Measurements from ENCODE around the gene SLC40A1. TPM values are rescaled to one million over a fixed set of nuclear protein-coding genes. Genes with fewer than 3 reads are reported as not detected.
A peak's percentile ranks its signal among the peaks of the same experiment; 100 is the strongest.

Gene SLC40A1
- total RNA-seq, 4 donors from 2014 or later, result 87.1 to 252 (median 176) TPM

DNA sequence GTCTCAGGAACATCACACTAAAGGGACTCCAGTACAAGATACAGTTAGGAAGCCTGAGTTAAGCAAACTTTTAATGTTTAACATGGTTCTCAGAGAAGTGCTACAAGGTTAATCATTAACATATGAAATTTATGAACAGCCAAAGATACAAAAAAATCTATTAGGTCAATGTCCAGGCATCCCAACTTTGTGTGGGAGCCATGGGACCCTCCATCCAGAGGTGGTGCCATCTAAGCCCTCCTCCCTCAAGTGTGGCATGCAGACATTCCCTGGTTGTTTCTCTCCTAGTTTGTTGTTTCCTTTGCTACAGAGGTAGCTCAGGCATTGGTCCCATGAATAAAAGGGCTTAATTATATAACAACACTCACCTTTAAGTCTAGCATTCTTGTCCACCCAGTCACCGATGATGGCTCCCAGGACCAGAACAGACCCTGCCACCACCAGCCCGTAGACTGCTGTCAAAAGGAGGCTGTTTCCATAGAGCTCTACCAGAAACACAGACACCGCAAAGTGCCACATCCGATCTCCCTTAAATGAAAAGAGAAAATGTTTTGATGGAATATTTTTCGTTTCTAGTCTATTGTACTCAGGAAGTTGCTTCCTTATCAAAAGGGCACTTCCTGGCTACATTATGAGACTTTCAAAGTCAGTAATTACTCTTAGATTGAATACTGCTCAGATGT, 5.7 kb downstream of the SLC40A1 start:
- Histone ChIP-seq H3K4me1 (peaks cover 9 to 25% of the 10 kb centered on the region in 2 donors), H3K9me3 (no peaks in the 10 kb centered on the region), H3K36me3 (no peaks in the 10 kb centered on the region), H3K27me3 (no peaks in the 10 kb centered on the region), H3K27ac (peak overlapping the region; percentile 45 to 94), H3K4me3 (peak overlapping the region in 1 of 2 donors; percentile 56)
- intact Hi-C loops (cut with DNase I; ENCODE audit: low total_unique reads), result no loop called here
- no peak for TF ChIP-seq CTCF (IDR thresholded peaks at IDR 0.05)
- TF ChIP-seq POLR2A (IDR thresholded peaks at IDR 0.05), result no peak
- no peak for DNase-seq

GRCh38 chr2:189570570-189571031, 10.0 kb downstream of the SLC40A1 start:
- Histone ChIP-seq H3K27ac (peak overlapping the region; percentile 1 to 44), H3K36me3 (no peaks in the 10 kb centered on the region)
- intact Hi-C loops (cut with DNase I; ENCODE audit: low total_unique reads), result no loop called here

DNA sequence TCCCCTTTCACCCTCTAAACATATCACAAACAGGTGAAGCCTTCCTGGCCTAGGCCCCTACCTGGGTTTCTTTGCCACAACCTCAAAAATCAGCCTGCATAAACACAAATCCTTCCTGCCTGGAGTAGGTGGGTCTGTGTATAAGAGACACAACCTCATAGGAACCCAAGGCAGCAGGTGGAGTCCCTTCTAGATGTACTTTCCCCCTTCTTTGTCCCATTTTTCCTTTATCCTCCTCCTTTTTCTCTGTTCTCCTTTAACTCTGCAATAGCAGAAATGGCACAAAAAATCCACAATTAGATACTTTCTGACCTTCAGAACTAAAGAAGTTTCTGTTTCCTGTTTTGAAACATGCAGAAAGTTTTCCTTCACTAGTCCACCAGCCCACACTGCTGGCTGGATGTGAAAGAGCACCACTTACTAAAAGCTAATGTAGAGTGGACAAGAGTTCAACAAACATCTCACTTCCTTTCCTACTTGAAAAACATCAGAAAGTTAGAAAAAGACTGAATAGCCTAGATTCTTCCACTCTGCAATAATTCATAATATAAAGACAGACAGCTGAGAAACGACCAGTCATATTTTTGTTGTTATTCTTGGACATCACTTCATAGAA, 11.2 kb downstream of the SLC40A1 start:
- intact Hi-C loops (cut with DNase I; ENCODE audit: low total_unique reads), result no loop called here
- no peak for DNase-seq
- Histone ChIP-seq H3K4me3 (no peak overlapping the region), H3K4me1 (peaks cover 10 to 38% of the 10 kb centered on the region in 2 donors), H3K27me3 (no peaks in the 10 kb centered on the region), H3K27ac (peak overlapping the region; percentile 61 to 91), H3K9me3 (no peaks in the 10 kb centered on the region), H3K36me3 (no peaks in the 10 kb centered on the region)
- TF ChIP-seq POLR2A (IDR thresholded peaks at IDR 0.05), result no peak
- TF ChIP-seq CTCF (IDR thresholded peaks at IDR 0.05), result peak in 2 of 4 experiments; percentile 9

More at GRCh38 chr2:189570570-189571031, 10.0 kb downstream of the SLC40A1 start:
- no peaks in the 10 kb centered on the region for H3K9me3 ChIP-seq
- no peaks in the 10 kb centered on the region for H3K27me3 ChIP-seq
- DNase-seq, result no peak
- no peak for TF ChIP-seq POLR2A (IDR thresholded peaks at IDR 0.05)
- TF ChIP-seq CTCF (IDR thresholded peaks at IDR 0.05), result no peak
- H3K4me3 ChIP-seq, result no peak overlapping the region
- H3K4me1 ChIP-seq, result peaks cover 20 to 38% of the 10 kb centered on the region in 2 donors

DNA sequence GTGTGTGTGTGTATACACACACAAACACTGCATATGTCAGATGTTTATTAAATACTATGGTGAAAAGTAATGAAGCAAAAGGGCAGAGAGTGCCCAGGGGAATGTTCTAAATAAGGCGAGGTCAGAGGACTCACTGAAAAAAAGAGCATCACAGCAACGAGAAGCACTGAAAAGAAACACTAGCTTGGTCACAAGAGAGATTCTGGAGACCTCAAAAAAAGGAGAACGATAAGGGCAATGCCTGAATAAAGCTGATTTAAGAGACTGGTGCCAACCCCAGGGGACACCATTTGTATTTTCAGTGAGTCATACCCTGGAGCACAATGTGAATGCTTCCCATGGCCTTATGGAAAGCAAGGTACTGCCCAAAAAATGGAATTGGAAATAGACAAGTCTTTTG, 14.5 kb downstream of the SLC40A1 start:
- H3K4me3 ChIP-seq, result no peak overlapping the region
- H3K27me3 ChIP-seq, result no peaks in the 10 kb centered on the region
- no peaks in the 10 kb centered on the region for H3K9me3 ChIP-seq
- H3K4me1 ChIP-seq, result peaks cover 11 to 35% of the 10 kb centered on the region in 2 donors
- TF ChIP-seq POLR2A (IDR thresholded peaks at IDR 0.05) (no peak), CTCF (IDR thresholded peaks at IDR 0.05) (no peak)
- no peak for DNase-seq
- H3K27ac ChIP-seq, result peak overlapping the region; percentile 43 to 91
- intact Hi-C loops (cut with DNase I; ENCODE audit: low total_unique reads), result no loop called here
- H3K36me3 ChIP-seq, result no peaks in the 10 kb centered on the region

- intact Hi-C loops (cut with DNase I; ENCODE audit: low total_unique reads), result no loop called here
- no peak for DNase-seq
- Histone ChIP-seq H3K27ac (peak overlapping the region; percentile 43 to 91), H3K9me3 (no peaks in the 10 kb centered on the region), H3K36me3 (no peaks in the 10 kb centered on the region), H3K4me3 (peak overlapping the region in 1 of 2 donors; percentile 15), H3K27me3 (no peaks in the 10 kb centered on the region), H3K4me1 (peaks cover 15 to 46% of the 10 kb centered on the region in 2 donors)
- TF ChIP-seq POLR2A (IDR thresholded peaks at IDR 0.05) (no peak), CTCF (IDR thresholded peaks at IDR 0.05) (no peak)
Measured at GRCh38 chr2:189561371-189562038, 19.1 kb downstream of the SLC40A1 start.

Measured in uterus (tissue), 4 donors.